Adrenal gland (tissue), 12 donors: Measurements from ENCODE around the gene TP73. TPM values are rescaled to one million over a fixed set of nuclear protein-coding genes. Genes with fewer than 3 reads are reported as not detected.

Experiments
- DNase-seq, 7 donors: peaks; one replicate each; pipeline ENCODE4 v3.0.0-alpha.2; 2019 to 2020
- H3K27ac ChIP-seq, 5 donors: fragments of 200-600 bp; sonication (generic) in 4 of 5; 1 replicate in 3 of 5; 2 replicates in 2 of 5; pipeline versions ENCODE4 v1.5.1 to v1.8.0; 2016 to 2020; ENCODE audit warnings: mild to moderate bottlenecking in 1 of 5
- H3K27me3 ChIP-seq: fragments of 200-600 bp; 2 replicates; pipeline ENCODE4 v1.8.0; 2021
- H3K36me3 ChIP-seq, 2 donors: fragments of 200-600 bp; replicated peaks in 1 of 2; 1 replicate in 1 of 2; 2 replicates in 1 of 2; pipeline versions ENCODE4 v1.5.1 to v1.8.0; 2018 to 2022
- H3K4me1 ChIP-seq, 2 donors: fragments of 200-600 bp; replicated peaks in 1 of 2; 1 replicate in 1 of 2; 2 replicates in 1 of 2; pipeline versions ENCODE4 v1.5.1 to v1.8.0; 2018 to 2021
- H3K4me3 ChIP-seq, 4 donors: fragments of 200-600 bp; sonication (generic) in 3 of 4; one replicate each; pipeline ENCODE4 v1.5.1; 2016 to 2018
- H3K9me3 ChIP-seq, 3 donors: fragments of 200-600 bp; sonication (generic) in 1 of 3; replicated peaks in 1 of 3; 1 replicate in 2 of 3; 2 replicates in 1 of 3; pipeline versions ENCODE4 v1.5.1 to v1.8.0; 2016 to 2021
- POLR2A ChIP-seq, 2 donors: fragments of 450-650 bp; IDR thresholded peaks; one replicate each; pipeline ENCODE4 v1.6.1; 2017; ENCODE audit warnings: antibody characterized with exemption in 2 of 2, mild to moderate bottlenecking in 2 of 2, moderate library complexity in 1 of 2
- WGBS, 4 donors: extraction: QIAGEN DNeasy Blood & Tissue Kit in 2 of 4; methylation state at CpG; one replicate each; pipeline versions ENCODE4 v1.1.5 to v1.1.7; 2013 to 2017; 5-methylcytosine and 5-hydroxymethylcytosine counted together
- intact Hi-C, 2 donors: fragments of 100-400 bp; cut with DNase I; formaldehyde crosslinking; loops; one replicate each; pipeline versions ENCODE4 v1.14.1 to v1.15.0; 2022 to 2023
- polyA plus RNA-seq, 3 donors: library from polyadenylated mRNA; stranded (reverse); fragments of 200-250 nt in 2 of 3; fragments of 350-450 nt in 1 of 3; fragmentation: Illumina TruSeq in 1 of 3; extraction: RNeasy Lipid Tissue Mini Kit (QIAGEN cat#74804) in 1 of 3; gene quantifications; one replicate each; pipeline ENCODE4 v1.2.3, GENCODE V29; 2013 to 2014
- total RNA-seq, 9 donors: library from RNA; depleted of rRNA in 4 of 9; stranded (reverse); fragments of >200 nt in 4 of 9; fragments of 120-200 nt in 1 of 9; fragmentation: NEBNext Ultra II Directional in 1 of 9; extraction: Animal tissue kit (Norgen Biotek cat#: 25700) in 1 of 9; gene quantifications; one replicate each; pipeline versions ENCODE4 v1.1.0 to v1.2.4, GENCODE V29; 2013 to 2023
- TF ChIP-seq, protein P1 (sequence below), 6 experiments: fragments of 450-650 bp in 4 of 6; fragments of 200-600 bp in 2 of 6; sonication (generic) in 1 of 6; IDR thresholded peaks; 1 replicate in 5 of 6; 2 replicates in 1 of 6; pipeline versions ENCODE4 v1.5.1 to v1.8.0; 2016 to 2021; ENCODE audit warnings: antibody characterized with exemption in 6 of 6, mild to moderate bottlenecking in 2 of 6, moderate library complexity in 1 of 6
- donor health status: healthy with polysubstance abuse.
- donor health status: Bipolar disorder and iron deficiency.
- donor health status: DM: yes; HTN: yes; CAD: no.
- donor health status: DM: no; HTN: no; CAD: no.
- donor health status: DM: no; HTN: no; CAD: no.
- donor health status: DM: yes; HTN: yes; CAD: no.

Gene TP73
- total and polyA plus RNA-seq, 12 donors: 0.03 to 0.22 (median 0.14) TPM; not detected in 6

GRCh38 chr1:3731583-3732433 lies 79.5 kb downstream of the TP73 start:
- DNase-seq: no peak
- Histone ChIP-seq H3K36me3 (peaks cover 0 to 9% of the 10 kb centered on the region in 2 donors), H3K4me3 (no peak overlapping the region), H3K27me3 (no peaks in the 10 kb centered on the region), H3K9me3 (no peaks in the 10 kb centered on the region), H3K27ac (no peak overlapping the region), H3K4me1 (no peaks in the 10 kb centered on the region)
- TF ChIP-seq, protein P1, sequence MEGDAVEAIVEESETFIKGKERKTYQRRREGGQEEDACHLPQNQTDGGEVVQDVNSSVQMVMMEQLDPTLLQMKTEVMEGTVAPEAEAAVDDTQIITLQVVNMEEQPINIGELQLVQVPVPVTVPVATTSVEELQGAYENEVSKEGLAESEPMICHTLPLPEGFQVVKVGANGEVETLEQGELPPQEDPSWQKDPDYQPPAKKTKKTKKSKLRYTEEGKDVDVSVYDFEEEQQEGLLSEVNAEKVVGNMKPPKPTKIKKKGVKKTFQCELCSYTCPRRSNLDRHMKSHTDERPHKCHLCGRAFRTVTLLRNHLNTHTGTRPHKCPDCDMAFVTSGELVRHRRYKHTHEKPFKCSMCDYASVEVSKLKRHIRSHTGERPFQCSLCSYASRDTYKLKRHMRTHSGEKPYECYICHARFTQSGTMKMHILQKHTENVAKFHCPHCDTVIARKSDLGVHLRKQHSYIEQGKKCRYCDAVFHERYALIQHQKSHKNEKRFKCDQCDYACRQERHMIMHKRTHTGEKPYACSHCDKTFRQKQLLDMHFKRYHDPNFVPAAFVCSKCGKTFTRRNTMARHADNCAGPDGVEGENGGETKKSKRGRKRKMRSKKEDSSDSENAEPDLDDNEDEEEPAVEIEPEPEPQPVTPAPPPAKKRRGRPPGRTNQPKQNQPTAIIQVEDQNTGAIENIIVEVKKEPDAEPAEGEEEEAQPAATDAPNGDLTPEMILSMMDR (IDR thresholded peaks at IDR 0.05): no peak
- TF ChIP-seq POLR2A (IDR thresholded peaks at IDR 0.05): no peak
- WGBS, 4 donors: 53 to 63% (median 60%) methylated on average over 7 to 25 of the region's 25 CpGs
- intact Hi-C loops: no loop called here

DNA sequence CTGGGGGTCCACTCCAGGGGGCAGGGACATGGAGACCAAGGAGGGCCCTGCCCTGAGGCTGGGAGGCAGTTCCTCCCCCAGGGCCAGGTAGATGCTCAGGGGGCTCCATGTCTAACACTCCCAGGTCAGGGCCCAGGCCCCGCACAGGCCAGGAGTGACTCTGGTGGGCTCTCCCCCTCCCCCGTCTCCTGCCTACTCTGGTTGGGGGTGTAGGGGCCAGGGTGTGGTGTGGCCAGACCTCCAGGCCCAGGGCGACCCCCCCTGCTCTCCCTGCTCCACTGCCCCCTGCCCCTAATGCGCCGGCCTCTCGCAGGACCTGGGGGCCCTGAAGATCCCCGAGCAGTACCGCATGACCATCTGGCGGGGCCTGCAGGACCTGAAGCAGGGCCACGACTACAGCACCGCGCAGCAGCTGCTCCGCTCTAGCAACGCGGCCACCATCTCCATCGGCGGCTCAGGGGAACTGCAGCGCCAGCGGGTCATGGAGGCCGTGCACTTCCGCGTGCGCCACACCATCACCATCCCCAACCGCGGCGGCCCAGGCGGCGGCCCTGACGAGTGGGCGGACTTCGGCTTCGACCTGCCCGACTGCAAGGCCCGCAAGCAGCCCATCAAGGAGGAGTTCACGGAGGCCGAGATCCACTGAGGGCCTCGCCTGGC lies 80.2 kb downstream of the TP73 start:
- intact Hi-C loops: no loop called here

GRCh38 chr1:3733094-3733882 lies 81.0 kb downstream of the TP73 start:
- no peak for TF ChIP-seq POLR2A (IDR thresholded peaks at IDR 0.05)
- TF ChIP-seq, protein P1 (IDR thresholded peaks at IDR 0.05): no peak
- no peaks in the 10 kb centered on the region for H3K9me3 ChIP-seq
- no peak overlapping the region for H3K4me3 ChIP-seq
- intact Hi-C loops: no loop called here
- peaks cover 0 to 23% of the 10 kb centered on the region in 2 donors for H3K36me3 ChIP-seq
- DNase-seq: no peak
- H3K4me1 ChIP-seq: no peaks in the 10 kb centered on the region
- WGBS, 4 donors: 70 to 89% (median 81%) methylated on average over 13 to 29 of the region's 29 CpGs
- H3K27me3 ChIP-seq: no peaks in the 10 kb centered on the region
- no peak overlapping the region for H3K27ac ChIP-seq

More for the DNA sequence above, 80.2 kb downstream of the TP73 start:
- Histone ChIP-seq H3K4me3 (no peak overlapping the region), H3K36me3 (peaks cover 0 to 17% of the 10 kb centered on the region in 2 donors), H3K27ac (no peak overlapping the region), H3K27me3 (no peaks in the 10 kb centered on the region), H3K4me1 (no peaks in the 10 kb centered on the region), H3K9me3 (no peaks in the 10 kb centered on the region)
- 41 to 42% methylated on average over 37 of the region's 37 CpGs; no CpG with 5 or more reads in 2 of the 4 donors for WGBS, 4 donors
- TF ChIP-seq, protein P1 (IDR thresholded peaks at IDR 0.05): no peak
- TF ChIP-seq POLR2A (IDR thresholded peaks at IDR 0.05): no peak
- no peak for DNase-seq
